GM19395 (cell line): Measurements from ENCODE around the gene TRIM38.
"Not testable (repeated sequence)": the region's sequence is repeated elsewhere in the genome, so short reads cannot be mapped to it uniquely, and the experiment has no call there.

Experiments
- ATAC-seq: cut with Tn5 transposase; IDR thresholded peaks from one replicate; pipeline ENCODE4 v1.9.1; 2021; ENCODE audit warnings: mild to moderate bottlenecking, moderate library complexity; ENCODE audit not compliant: unreplicated experiment

TRIM38 gene

GRCh38 chr6:25942561-25943147 is 19.9 kb upstream of the TRIM38 start:
- no peak for ATAC-seq

DNA sequence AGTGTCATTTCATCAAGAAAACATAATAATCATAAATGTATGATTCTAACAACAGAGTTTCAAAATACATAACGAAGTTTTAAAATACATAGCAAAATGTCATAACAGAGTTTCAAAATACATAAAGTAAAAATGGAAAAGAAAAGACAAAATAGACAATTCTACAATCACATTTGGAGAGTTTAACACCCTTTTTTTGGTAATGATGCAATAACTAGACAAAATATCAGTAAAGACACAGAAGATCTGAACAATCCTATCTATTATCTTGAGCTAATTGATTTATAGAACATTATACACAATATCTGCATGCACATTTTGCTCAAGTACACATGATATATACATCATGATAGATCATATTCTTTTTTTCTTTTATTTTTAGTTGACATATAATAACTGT is 18.7 kb upstream of the TRIM38 start:
- no peak for ATAC-seq

GRCh38 chr6:25944688-25945574 is 17.7 kb upstream of the TRIM38 start:
- peak; percentile 96 for ATAC-seq

GRCh38 chr6:25945738-25946137 is 16.9 kb upstream of the TRIM38 start:
- ATAC-seq = not testable (repeated sequence)

- no peak for ATAC-seq
Measured at GRCh38 chr6:25946631-25947030, 16.0 kb upstream of the TRIM38 start.

- ATAC-seq = not testable (repeated sequence)
Measured at GRCh38 chr6:25947492-25947891, 15.1 kb upstream of the TRIM38 start.

GRCh38 chr6:25949695-25950094 is 12.9 kb upstream of the TRIM38 start:
- ATAC-seq = no peak

DNA sequence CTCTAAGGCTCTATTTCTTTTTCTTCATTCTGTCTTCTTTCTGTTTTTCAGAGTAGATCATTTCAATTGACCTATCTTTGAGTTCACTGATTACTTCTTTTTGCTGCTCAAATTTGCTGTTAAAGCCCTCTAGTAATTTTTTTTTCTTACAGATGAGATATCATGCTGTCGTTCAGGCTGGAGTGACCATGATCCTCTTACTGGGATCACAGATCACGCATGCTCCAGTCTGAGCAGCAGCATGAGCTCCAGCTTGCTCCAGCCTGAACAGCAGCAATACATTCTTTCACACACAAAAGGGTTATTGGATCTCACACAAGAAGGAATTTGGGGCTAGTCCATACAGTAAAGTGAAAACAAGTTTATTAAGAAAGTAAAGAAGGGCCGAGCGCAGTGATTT is 12.3 kb upstream of the TRIM38 start:
- no peak for ATAC-seq

GRCh38 chr6:25951296-25952032 is 11.1 kb upstream of the TRIM38 start:
- no peak for ATAC-seq

DNA sequence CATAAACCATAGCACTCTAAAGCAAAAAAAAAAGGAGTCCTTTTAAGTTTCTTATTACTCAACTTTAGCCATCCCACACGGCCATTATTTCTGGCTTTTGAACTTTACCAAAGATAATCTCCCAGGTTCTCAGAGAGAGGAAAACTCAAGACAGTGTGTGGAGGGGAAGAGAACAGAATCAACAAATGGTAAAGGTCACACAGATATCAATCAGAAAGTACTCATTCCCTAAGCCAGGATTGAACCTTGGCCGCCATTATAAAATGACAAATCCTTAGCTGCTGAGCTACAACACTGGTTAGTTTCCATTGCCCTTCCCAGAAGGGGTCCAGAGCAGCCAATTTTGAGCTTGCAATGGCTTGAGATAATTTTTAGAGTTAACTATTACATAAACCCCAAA is 10.1 kb upstream of the TRIM38 start:
- ATAC-seq = no peak

DNA sequence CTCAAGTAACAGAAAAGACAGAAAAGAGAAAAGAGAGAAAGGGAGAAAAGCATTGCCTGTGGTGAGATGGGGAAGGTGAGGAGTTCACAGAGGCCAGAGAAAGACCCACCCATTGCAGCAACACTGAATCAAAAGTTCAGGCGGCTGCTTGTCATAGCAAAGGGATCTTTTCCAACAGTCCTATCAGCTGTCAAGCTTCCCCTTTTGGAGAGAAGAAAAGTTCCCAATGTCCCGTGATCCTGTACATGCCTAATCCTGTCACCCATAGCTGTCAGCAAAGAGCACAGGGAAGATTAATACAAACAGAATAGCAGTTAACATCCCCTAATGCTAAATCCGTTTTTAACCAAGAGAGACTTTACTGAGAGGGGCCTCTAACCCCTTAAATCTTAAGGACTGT is 8.9 kb upstream of the TRIM38 start:
- ATAC-seq = no peak

GRCh38 chr6:25954756-25955155 is 7.8 kb upstream of the TRIM38 start:
- ATAC-seq = no peak

DNA sequence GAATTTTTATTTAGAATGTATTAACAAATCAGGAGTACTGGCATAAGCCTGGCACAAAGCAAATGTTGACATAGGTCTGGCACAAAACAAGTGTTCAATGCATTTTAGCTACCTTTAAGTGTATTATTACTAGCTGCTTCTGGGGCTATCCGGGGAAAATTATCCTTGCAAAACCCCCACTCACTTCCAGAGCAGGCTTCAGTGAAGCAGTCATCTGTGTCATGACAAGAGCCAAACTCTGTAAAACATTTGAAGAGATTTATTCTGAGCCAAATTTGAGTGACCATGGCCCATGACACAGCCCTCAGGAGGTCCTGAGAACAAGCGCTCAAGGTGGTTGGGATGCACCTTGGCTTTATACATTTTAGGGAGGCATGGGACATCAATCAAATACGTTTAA is 6.4 kb upstream of the TRIM38 start:
- no peak for ATAC-seq

DNA sequence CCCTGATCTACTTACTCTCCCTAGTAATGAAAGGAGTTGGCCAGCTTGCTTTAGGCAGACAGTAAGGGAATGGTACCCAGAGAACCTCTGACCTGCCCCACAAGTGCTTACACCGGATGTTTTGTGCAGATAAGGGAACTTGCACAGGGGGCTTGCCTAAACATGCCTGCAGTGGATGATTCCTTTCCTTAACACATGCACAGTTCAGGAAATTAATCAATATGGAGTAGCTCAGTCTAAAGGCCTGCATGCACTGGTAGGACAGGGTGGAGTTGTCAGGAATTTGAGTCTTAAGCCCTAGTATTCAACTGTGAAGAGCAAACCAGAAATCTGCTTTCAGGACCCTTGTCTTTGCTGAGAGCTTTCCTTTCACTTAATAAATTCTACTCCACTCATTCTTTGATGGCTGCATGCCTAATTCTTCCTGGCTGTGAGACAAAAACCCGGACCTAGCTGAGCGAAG is 3.9 kb upstream of the TRIM38 start:
- no peak for ATAC-seq

DNA sequence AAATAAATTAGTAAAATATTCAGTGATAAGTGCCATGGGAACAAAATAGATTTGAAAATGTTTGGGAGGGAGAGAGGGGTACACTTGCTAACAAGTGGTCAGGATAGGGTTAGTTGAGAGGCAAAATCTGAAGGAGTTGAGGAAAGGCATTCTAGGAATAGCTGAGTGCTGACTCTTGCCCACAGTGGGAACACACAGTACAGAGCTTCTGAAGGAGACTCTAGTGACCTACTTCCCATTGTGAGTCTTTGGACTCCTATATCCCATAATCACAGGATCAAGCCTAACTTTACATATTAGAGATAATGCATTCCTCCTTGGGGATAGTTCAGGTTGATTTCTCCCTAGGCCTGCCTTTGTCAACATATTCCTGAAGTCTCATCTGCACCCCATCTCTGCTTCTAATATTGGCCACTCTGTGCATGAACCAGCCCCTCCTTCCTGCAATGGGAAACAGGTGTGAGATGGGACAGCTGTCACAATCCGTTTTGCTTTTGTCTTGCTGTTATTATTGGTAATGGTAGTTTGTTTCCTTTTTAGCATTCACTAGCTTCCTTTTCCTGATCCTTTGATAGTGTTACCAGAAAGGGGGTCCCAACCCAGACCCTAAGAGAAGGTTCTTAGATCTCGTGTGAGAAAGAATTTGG is 2.6 kb upstream of the TRIM38 start:
- no peak for ATAC-seq

DNA sequence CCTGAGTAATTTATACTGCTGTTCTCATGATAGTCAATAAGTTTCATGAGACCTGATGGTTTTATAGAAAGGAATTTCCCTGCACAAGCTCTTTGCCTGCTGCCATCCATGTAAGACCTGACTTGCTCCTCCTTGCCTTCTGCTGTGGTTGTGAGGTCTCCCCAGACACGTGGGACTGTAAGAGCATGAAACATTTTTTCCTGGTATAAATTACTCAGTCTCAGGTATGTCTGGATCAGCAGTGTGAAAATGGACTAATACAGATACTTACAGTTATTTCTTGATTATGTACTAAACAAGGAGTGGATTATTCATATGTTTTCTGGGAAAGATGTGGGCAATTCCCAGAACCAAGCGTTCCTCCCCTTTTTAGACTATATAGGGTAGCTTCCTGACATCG is 1.9 kb upstream of the TRIM38 start:
- no peak for ATAC-seq

GRCh38 chr6:25961619-25962148 is 918 bp upstream of the TRIM38 start:
- no peak for ATAC-seq

DNA sequence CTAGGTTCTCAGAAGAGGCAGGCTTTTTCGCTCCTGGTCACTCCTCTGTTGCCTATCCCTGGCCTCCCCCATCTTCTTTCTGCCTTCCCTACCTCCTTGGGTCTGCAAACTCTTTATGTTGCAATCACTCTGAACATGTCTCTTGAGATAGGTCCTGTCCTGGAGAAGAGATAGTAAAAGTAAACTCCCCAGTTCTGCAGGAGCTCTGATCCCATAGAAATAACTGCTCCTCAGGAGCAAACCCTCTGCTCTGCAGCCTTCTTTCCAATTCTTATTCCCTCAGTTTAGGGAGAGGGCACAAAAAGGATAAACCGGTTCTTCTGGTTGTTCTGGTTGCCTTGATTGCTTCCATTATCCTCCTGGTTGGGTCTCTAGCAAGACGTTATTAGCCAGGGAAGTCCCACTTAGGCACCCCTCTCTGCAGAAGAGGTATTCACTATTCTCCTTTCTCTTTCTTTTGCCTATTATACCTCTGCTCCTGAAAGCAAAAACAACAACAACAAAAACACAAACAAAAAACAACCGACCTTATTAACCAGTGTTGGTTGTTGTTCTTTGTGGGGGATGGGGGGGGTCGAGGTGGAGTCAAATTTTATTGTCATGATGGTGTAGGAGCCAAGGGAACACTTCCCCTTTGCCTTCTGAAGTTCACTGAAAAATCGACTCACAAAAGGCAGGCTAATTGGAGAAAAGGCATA is 973 bp downstream of the TRIM38 start:
- ATAC-seq = no peak

DNA sequence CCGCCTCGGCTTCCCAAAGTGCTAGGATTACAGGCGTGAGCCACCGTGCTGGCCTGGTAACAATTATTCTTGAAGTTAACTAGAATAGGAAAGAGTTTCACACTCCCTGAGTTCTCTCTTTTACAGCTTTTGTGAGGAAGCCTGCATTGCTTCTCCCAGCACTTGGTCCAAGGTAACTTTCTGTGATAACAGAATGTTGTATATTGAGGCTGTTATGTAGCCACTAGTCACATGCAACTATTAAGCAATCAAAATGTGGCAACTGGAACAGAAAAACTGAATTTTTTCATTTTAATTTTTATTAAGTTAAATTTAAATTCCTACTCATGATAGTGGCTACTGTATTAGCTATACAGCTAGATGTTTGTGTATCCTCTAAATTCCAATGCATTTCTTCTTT is 2.5 kb downstream of the TRIM38 start:
- ATAC-seq = no peak

DNA sequence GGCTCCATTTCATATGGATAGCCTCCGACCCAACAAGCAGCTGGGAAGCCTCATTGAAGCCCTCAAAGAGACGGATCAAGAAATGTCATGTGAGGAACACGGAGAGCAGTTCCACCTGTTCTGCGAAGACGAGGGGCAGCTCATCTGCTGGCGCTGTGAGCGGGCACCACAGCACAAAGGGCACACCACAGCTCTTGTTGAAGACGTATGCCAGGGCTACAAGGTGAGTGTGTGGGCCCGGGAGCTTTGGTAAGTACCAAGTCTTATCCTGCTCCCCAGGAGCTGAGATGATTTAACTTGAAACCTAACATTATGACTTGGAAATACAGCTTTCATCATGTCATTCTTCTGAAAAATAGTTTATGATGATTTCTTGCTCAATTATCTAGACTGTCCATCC is 4.1 kb downstream of the TRIM38 start:
- ATAC-seq = no peak
